A673 (cell line): ENCODE measurements around the gene HUS1.

Experiments
- CTCF ChIP-seq: fragments of 300-800, 200-600 bp; sonication (generic); conservative IDR thresholded peaks from 2 replicates; pipeline ENCODE4 v1.5.1; 2017; ENCODE audit warnings: low read depth, mild to moderate bottlenecking, antibody characterized with exemption, low read length, moderate library complexity, mixed read lengths
- EZH2 ChIP-seq: fragments of 200-600 bp; sonication (generic); IDR thresholded peaks from 2 replicates; pipeline ENCODE4 v1.6.1; 2017; ENCODE audit warnings: borderline replicate concordance, low read depth, mild to moderate bottlenecking, mixed read lengths, antibody characterized with exemption, low read length; ENCODE audit not compliant: poor library complexity, severe bottlenecking

GRCh38 chr7:48025624-48026023 lies 46.2 kb upstream of the HUS1 start:
- TF ChIP-seq CTCF: no peak
- no peak for TF ChIP-seq EZH2
